Left lung (tissue), 10 donors: ENCODE measurements around the gene ADAM12. TPM values are rescaled to one million over a fixed set of nuclear protein-coding genes. Genes with fewer than 3 reads are reported as not detected.

Experiments used
- ATAC-seq: fragments of 200-7000 bp; cut with Tn5 transposase; one replicate; pipeline ENCODE4 v1.9.1; 2020; ENCODE audit warnings: moderate library complexity
- DNase-seq, 4 donors: peaks; one replicate each; pipeline ENCODE4 v3.0.0-alpha.2; 2013 to 2020
- H3K27ac ChIP-seq, 2 donors: fragments of 200-600 bp; sonication (generic) in 1 of 2; one replicate each; pipeline versions ENCODE4 v1.5.0 to v1.8.0; 2020 to 2021
- H3K27me3 ChIP-seq, 2 donors: fragments of 200-600 bp; sonication (generic) in 1 of 2; one replicate each; pipeline versions ENCODE4 v1.5.0 to v1.8.0; 2020 to 2021
- H3K36me3 ChIP-seq, 2 donors: fragments of 200-600 bp; sonication (generic) in 1 of 2; one replicate each; pipeline versions ENCODE4 v1.5.0 to v1.8.0; 2020 to 2021
- H3K4me1 ChIP-seq, 2 donors: fragments of 200-600 bp; one replicate each; pipeline ENCODE4 v1.8.0; 2021
- H3K4me3 ChIP-seq, 2 donors: fragments of 200-600 bp; sonication (generic) in 1 of 2; one replicate each; pipeline versions ENCODE4 v1.5.0 to v1.8.0; 2020 to 2021; ENCODE audit warnings: mild to moderate bottlenecking in 1 of 2
- H3K9me3 ChIP-seq, 2 donors: fragments of 200-600 bp; sonication (generic) in 1 of 2; one replicate each; pipeline versions ENCODE4 v1.5.0 to v1.8.0; 2020 to 2021
- intact Hi-C, 2 donors: fragments of 100-400 bp; cut with DNase I; formaldehyde crosslinking; loops; one replicate each; pipeline versions ENCODE4 v1.11.2 to v1.14.2; 2022
- polyA plus RNA-seq, 6 donors: library from polyadenylated mRNA; unstranded; fragments of 120-200 nt; gene quantifications; one replicate each; pipeline ENCODE4 v1.2.1, GENCODE V29; 2013; ENCODE audit not compliant: insufficient read length in 6 of 6
- total RNA-seq, 2 donors: library from RNA; stranded (reverse); fragmentation: NEBNext Ultra II Directional; extraction: Animal tissue kit (Norgen Biotek cat#: 25700); gene quantifications; one replicate each; pipeline ENCODE4 v1.2.1, GENCODE V29; 2021
- TF ChIP-seq, protein P1 (sequence below), 2 donors: fragments of 200-600 bp; sonication (generic) in 1 of 2; IDR thresholded peaks; one replicate each; pipeline versions ENCODE4 v1.5.0 to v1.8.0; 2021; ENCODE audit warnings: antibody characterized with exemption in 2 of 2
- donor health status: DM: no; HTN: yes; CAD: no.
- donor health status: DM: no; HTN: no; CAD: no.

The ADAM12 gene
- total and polyA plus RNA-seq, 8 donors, result 2.6 to 22.4 (median 10.7) TPM

GRCh38 chr10:126014309-126014708, 374.0 kb downstream of the ADAM12 start:
- intact Hi-C loops, result no loop called here
- H3K9me3 ChIP-seq, result no peaks in the 10 kb centered on the region
- no peaks in the 10 kb centered on the region for H3K4me1 ChIP-seq
- H3K27ac ChIP-seq, result no peak overlapping the region
- H3K4me3 ChIP-seq, result no peak overlapping the region
- no peaks in the 10 kb centered on the region for H3K27me3 ChIP-seq
- no peaks in the 10 kb centered on the region for H3K36me3 ChIP-seq
- DNase-seq, result no peak
- TF ChIP-seq, protein P1, sequence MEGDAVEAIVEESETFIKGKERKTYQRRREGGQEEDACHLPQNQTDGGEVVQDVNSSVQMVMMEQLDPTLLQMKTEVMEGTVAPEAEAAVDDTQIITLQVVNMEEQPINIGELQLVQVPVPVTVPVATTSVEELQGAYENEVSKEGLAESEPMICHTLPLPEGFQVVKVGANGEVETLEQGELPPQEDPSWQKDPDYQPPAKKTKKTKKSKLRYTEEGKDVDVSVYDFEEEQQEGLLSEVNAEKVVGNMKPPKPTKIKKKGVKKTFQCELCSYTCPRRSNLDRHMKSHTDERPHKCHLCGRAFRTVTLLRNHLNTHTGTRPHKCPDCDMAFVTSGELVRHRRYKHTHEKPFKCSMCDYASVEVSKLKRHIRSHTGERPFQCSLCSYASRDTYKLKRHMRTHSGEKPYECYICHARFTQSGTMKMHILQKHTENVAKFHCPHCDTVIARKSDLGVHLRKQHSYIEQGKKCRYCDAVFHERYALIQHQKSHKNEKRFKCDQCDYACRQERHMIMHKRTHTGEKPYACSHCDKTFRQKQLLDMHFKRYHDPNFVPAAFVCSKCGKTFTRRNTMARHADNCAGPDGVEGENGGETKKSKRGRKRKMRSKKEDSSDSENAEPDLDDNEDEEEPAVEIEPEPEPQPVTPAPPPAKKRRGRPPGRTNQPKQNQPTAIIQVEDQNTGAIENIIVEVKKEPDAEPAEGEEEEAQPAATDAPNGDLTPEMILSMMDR (IDR thresholded peaks at IDR 0.05), result no peak
- no peak for ATAC-seq

GRCh38 chr10:126013489-126014281, 374.6 kb downstream of the ADAM12 start:
- H3K36me3 ChIP-seq, result no peaks in the 10 kb centered on the region
- H3K4me3 ChIP-seq, result no peak overlapping the region
- ATAC-seq (peak; percentile 71), DNase-seq (no peak)
- H3K9me3 ChIP-seq, result no peaks in the 10 kb centered on the region
- TF ChIP-seq, protein P1 (IDR thresholded peaks at IDR 0.05), result no peak
- intact Hi-C loops, result no loop called here
- no peak overlapping the region for H3K27ac ChIP-seq
- no peaks in the 10 kb centered on the region for H3K4me1 ChIP-seq
- H3K27me3 ChIP-seq, result no peaks in the 10 kb centered on the region

DNA sequence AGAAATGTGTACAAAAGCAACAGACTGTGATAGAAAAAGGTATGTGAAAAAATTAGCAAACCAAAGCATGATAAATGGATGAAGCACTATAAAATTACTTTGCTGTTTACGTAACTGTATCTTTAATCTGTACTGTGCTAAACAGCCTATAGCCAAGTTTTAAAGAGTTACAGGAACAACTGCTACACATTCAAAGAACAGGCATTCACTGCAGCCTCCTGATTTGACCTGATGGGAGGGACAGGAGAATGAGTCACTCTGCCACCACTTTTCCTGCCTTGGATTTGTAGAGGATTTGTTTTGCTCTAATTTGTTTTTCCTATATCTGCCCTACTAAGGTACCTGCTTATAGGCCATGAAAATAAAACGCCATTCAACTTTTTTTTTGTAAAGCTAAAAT, 375.8 kb downstream of the ADAM12 start:
- Histone ChIP-seq H3K27ac (no peak overlapping the region), H3K9me3 (no peaks in the 10 kb centered on the region), H3K27me3 (no peaks in the 10 kb centered on the region), H3K4me3 (no peak overlapping the region), H3K36me3 (no peaks in the 10 kb centered on the region), H3K4me1 (no peaks in the 10 kb centered on the region)
- intact Hi-C loops, result no loop called here
- DNase-seq (no peak), ATAC-seq (no peak)
- TF ChIP-seq, protein P1 (IDR thresholded peaks at IDR 0.05), result no peak

DNA sequence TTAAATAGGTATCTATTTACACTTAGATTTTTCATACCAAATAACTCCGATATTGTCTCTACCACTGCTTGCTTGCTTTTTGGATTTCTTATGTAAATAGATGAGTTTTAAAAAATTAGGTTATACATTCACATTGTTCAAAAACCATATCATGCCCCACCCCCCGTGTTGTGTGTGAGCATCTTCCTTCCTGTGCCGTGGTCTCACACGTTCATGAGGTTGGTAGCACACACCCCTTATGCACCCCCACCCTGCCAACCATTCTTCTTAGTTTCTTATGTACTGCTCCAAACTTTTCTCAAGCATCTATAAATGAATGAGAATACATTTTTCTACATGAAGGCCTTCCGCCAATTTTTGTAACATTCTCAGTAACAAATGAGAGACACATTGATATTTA, 376.3 kb downstream of the ADAM12 start:
- H3K9me3 ChIP-seq, result no peaks in the 10 kb centered on the region
- no peak overlapping the region for H3K27ac ChIP-seq
- no peaks in the 10 kb centered on the region for H3K36me3 ChIP-seq
- no peak for ATAC-seq
- intact Hi-C loops, result no loop called here
- H3K4me1 ChIP-seq, result no peaks in the 10 kb centered on the region
- TF ChIP-seq, protein P1 (IDR thresholded peaks at IDR 0.05), result no peak
- no peaks in the 10 kb centered on the region for H3K27me3 ChIP-seq
- no peak overlapping the region for H3K4me3 ChIP-seq
- DNase-seq, result no peak

DNA sequence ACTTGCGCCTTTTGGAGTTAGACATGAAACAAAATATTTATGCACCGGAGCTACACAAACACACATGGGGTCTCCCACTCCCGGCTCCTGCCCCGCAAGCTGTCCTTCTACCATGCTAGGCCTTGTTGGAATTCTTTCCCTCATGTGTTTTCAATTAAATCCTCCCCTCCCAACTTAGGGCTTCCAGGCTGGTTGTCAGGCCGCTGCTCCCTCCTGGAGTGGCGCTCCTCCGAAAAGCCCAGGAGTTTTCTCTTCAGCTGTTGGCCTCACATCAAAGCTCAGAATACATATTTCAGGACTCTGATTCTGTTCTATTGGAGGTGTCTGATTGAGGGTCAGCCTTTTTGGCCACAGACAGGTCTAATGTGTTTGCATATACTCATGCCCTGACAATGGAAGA, 378.6 kb downstream of the ADAM12 start:
- Histone ChIP-seq H3K9me3 (no peaks in the 10 kb centered on the region), H3K27me3 (no peaks in the 10 kb centered on the region), H3K27ac (no peak overlapping the region), H3K4me3 (no peak overlapping the region), H3K4me1 (no peaks in the 10 kb centered on the region), H3K36me3 (no peaks in the 10 kb centered on the region)
- ATAC-seq (no peak), DNase-seq (no peak)
- TF ChIP-seq, protein P1 (IDR thresholded peaks at IDR 0.05), result no peak
- intact Hi-C loops, result no loop called here
